OCI-LY1 (cell line): Measurements from ENCODE around the gene CHRNA9.

Experiments
- H2AFZ ChIP-seq: fragments of 200-600 bp; sonication (generic), shearing (Covaris generic); 2 replicates; pipeline ENCODE4 v1.6.0; 2014; ENCODE audit warnings: antibody characterized with exemption, mild to moderate bottlenecking, low read length
- H3F3A ChIP-seq: fragments of 200-600 bp; sonication (generic), shearing (Covaris generic); 2 replicates; pipeline ENCODE4 v1.6.0; 2014; ENCODE audit warnings: mild to moderate bottlenecking, antibody characterized with exemption, low read length, moderate library complexity; ENCODE audit not compliant: insufficient read depth
- H3K27ac ChIP-seq: fragments of 200-600 bp; sonication (generic); 2 replicates; pipeline ENCODE4 v1.5.1; 2014; ENCODE audit warnings: low read length, mixed run types, mild to moderate bottlenecking, low read depth; ENCODE audit not compliant: poor library complexity, severe bottlenecking
- H3K27me3 ChIP-seq: fragments of 200-600 bp; sonication (generic); 2 replicates; pipeline ENCODE4 v1.6.0; 2014; ENCODE audit warnings: antibody characterized with exemption, mild to moderate bottlenecking, low read length, moderate library complexity; ENCODE audit not compliant: insufficient read depth
- H3K36me3 ChIP-seq: fragments of 200-600 bp; sonication (generic); 2 replicates; pipeline ENCODE4 v1.6.1; 2014; ENCODE audit warnings: mild to moderate bottlenecking, antibody characterized with exemption, low read length, moderate library complexity, mixed read lengths; ENCODE audit not compliant: insufficient read depth
- H3K4me1 ChIP-seq: fragments of 200-600 bp; sonication (generic); 2 replicates; pipeline ENCODE4 v1.5.1; 2014; ENCODE audit warnings: mild to moderate bottlenecking, low read length, moderate library complexity; ENCODE audit not compliant: insufficient read depth, severe bottlenecking
- H3K4me2 ChIP-seq: fragments of 200-600 bp; sonication (generic), shearing (Covaris generic); 2 replicates; pipeline ENCODE4 v1.6.1; 2014; ENCODE audit warnings: low read length
- H3K4me3 ChIP-seq: fragments of 200-600 bp; sonication (generic); 2 replicates; pipeline ENCODE4 v1.5.1; 2014; ENCODE audit warnings: low read length, low read depth, mild to moderate bottlenecking, mixed read lengths; ENCODE audit not compliant: poor library complexity, severe bottlenecking
- H3K79me2 ChIP-seq: fragments of 200-600 bp; shearing (Covaris generic); 2 replicates; pipeline ENCODE4 v1.6.1; 2016; ENCODE audit warnings: mixed run types, low read length, mixed read lengths; ENCODE audit not compliant: insufficient read depth
- H3K9ac ChIP-seq: fragments of 200-600 bp; sonication (generic), shearing (Covaris generic); 2 replicates; pipeline ENCODE4 v1.6.1; 2014; ENCODE audit warnings: mild to moderate bottlenecking, low read length, mixed read lengths
- H3K9me2 ChIP-seq: fragments of 200-600 bp; sonication (generic), shearing (Covaris generic); 2 replicates; pipeline ENCODE4 v1.6.1; 2014; ENCODE audit warnings: low read depth, mild to moderate bottlenecking, low read length, mixed read lengths
- H3K9me3 ChIP-seq: fragments of 200-600 bp; shearing (Covaris generic); 2 replicates; pipeline ENCODE4 v1.6.1; 2014; ENCODE audit warnings: low read length, mixed read lengths
- H4K20me1 ChIP-seq: fragments of 200-600 bp; sonication (generic), shearing (Covaris generic); 2 replicates; pipeline ENCODE4 v1.6.0; 2016; ENCODE audit warnings: mild to moderate bottlenecking, low read length; ENCODE audit not compliant: insufficient read depth
- CTCF ChIP-seq: fragments of 200-600 bp; sonication (generic), shearing (Covaris generic); IDR thresholded peaks from 2 replicates; pipeline ENCODE4 v1.5.1; 2017; ENCODE audit warnings: mild to moderate bottlenecking, antibody characterized with exemption, low read length, moderate library complexity, mixed read lengths
- EZH2 ChIP-seq: fragments of 200-600 bp; sonication (generic), shearing (Covaris generic); IDR thresholded peaks from 2 replicates; pipeline ENCODE4 v1.8.0; 2017; ENCODE audit warnings: borderline replicate concordance, mixed run types, mild to moderate bottlenecking, antibody characterized with exemption, low read length, moderate library complexity, mixed read lengths

CHRNA9 gene

DNA sequence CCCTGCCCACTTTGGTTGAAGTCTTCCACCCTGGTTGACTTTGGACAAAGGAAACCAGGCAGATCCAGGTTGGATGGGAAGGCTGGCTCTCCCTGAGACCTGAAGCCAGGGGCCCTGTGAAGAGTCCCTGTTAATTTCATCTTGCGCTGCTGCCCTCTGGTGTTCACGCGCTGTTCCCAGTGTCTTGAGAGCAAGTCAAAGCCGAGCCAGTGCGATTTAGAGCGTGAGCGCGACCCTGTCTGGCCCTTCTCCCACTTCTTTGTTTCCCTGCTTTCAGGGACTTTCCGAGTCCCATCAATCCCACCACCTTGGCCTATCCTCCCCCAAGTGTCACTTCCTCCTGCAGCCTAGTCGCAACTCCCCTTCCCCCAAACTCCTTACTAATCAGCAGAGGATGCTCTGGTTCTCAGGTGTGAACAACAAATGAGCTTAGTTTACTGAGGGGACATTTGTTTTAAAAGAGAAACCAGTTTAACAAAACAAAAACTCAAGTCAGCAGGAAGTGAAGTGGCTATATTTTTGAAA lies 25.8 kb upstream of the CHRNA9 start:
- Histone ChIP-seq H3K27ac (peak overlapping the region; percentile 100), H3F3A (peaks cover 23% of the 10 kb centered on the region)

DNA sequence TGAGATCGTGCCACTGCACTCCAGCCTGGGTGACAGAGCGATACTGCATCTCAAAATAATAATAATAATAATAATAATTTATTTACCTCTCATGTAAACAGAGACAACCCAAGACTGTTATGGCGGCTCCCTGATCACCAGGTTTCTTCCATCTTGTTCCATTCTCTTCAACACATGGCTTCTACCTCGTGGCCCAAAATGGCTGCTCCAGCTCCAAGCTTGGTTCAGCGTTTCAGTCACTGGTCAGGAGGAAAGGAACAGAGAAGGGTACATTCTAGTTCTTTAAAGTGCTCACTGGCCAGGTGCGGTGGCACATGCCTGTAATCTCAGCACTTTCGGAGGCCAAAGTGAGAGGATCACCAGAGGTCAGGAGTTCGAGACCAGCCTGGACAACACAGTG lies 24.9 kb upstream of the CHRNA9 start:
- no peaks in the 10 kb centered on the region for H3K9me2 ChIP-seq
- peaks cover 84% of the 10 kb centered on the region for H3K4me1 ChIP-seq
- no peak overlapping the region for H3K4me2 ChIP-seq
- TF ChIP-seq CTCF, result no peak
- no peak for TF ChIP-seq EZH2
- no peaks in the 10 kb centered on the region for H3K27me3 ChIP-seq
- no peaks in the 10 kb centered on the region for H3K79me2 ChIP-seq
- H3K9ac ChIP-seq, result no peak overlapping the region
- no peaks in the 10 kb centered on the region for H4K20me1 ChIP-seq
- H3K36me3 ChIP-seq, result no peaks in the 10 kb centered on the region
- H2AFZ ChIP-seq, result no peak overlapping the region
- peaks cover 17% of the 10 kb centered on the region for H3F3A ChIP-seq
- no peaks in the 10 kb centered on the region for H3K9me3 ChIP-seq
- H3K4me3 ChIP-seq, result no peak overlapping the region
- peak overlapping the region; percentile 6 for H3K27ac ChIP-seq

More for the DNA sequence above, 25.8 kb upstream of the CHRNA9 start:
- peak overlapping the region; percentile 87 for H3K9ac ChIP-seq
- no peaks in the 10 kb centered on the region for H3K9me3 ChIP-seq
- peak overlapping the region; percentile 86 for H3K4me2 ChIP-seq
- peak; percentile 93 for TF ChIP-seq CTCF
- no peak for TF ChIP-seq EZH2
- H2AFZ ChIP-seq, result no peak overlapping the region
- H3K4me3 ChIP-seq, result peak overlapping the region; percentile 60
- no peaks in the 10 kb centered on the region for H3K9me2 ChIP-seq
- H3K4me1 ChIP-seq, result peaks cover 91% of the 10 kb centered on the region
- no peaks in the 10 kb centered on the region for H3K79me2 ChIP-seq
- peaks cover 5% of the 10 kb centered on the region; the same call in 1 of the 2 replicates for H3K36me3 ChIP-seq
- no peaks in the 10 kb centered on the region for H3K27me3 ChIP-seq
- H4K20me1 ChIP-seq, result no peaks in the 10 kb centered on the region

GRCh38 chr4:40311811-40312346 lies 23.3 kb upstream of the CHRNA9 start:
- H3K9ac ChIP-seq, result peak overlapping the region; percentile 40

More at GRCh38 chr4:40311811-40312346, 23.3 kb upstream of the CHRNA9 start:
- no peaks in the 10 kb centered on the region for H4K20me1 ChIP-seq
- H3K9me2 ChIP-seq, result no peaks in the 10 kb centered on the region
- H2AFZ ChIP-seq, result no peak overlapping the region; the same call in 1 of the 2 replicates
- no peak for TF ChIP-seq EZH2
- no peak for TF ChIP-seq CTCF
- H3K4me2 ChIP-seq, result peak overlapping the region; percentile 48
- H3K9me3 ChIP-seq, result no peaks in the 10 kb centered on the region
- H3K4me1 ChIP-seq, result peaks cover 84% of the 10 kb centered on the region
- no peaks in the 10 kb centered on the region for H3K79me2 ChIP-seq
- H3K36me3 ChIP-seq, result no peaks in the 10 kb centered on the region
- H3F3A ChIP-seq, result peaks cover 12% of the 10 kb centered on the region
- H3K27me3 ChIP-seq, result no peaks in the 10 kb centered on the region
- H3K4me3 ChIP-seq, result no peak overlapping the region
- H3K27ac ChIP-seq, result peak overlapping the region; percentile 86
